TTC549 (cell line): ENCODE data around the gene APC2.

ENCODE experiments used
- FAIRE-seq: peaks from 2 replicates; lab custom pipeline; 2012; peaks lifted over from hg19 to GRCh38; lab: Jason Lieb, UNC

The APC2 gene

DNA sequence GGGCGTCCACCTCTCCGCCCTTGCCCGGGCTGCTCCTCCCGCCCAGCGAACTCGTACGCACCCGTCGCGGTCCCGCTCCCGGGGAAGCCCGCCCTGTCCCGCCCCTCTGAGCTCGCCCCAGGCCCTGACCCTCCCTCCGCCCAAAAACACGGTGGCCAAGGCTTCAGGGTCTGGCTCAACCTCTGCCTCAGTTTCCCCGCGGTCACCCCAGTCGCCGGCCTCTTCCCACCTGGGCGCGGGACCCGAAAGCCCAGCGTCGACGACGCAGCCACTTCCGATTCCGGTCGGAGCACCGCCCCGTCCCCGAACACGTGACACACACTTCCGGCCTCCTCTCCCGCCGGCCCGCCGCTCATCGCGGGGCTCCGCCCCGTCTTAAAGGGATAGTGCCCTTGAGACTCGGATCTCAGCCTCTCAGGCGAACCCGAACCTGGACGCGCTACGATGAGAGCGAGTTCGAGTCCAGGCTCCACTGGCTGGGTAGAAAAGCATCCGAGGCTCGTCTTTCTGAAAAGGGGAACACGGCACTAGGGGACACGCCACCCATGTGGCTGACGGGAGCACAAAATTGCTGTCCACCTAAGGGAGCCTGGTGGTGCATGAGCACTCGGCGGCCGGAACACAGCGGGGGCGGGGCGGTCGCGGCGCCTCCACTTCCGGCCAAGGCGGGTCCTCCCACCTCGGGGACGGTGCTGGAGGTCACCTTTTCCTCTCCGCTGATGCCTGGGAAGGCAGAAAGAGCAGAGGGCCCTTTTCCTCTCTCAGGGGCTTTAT, 29.2 kb downstream of the APC2 start, which contains the start of gene C19orf25:
Gene C19orf25, minus strand, starts transcription at position 282 of the 774 bp plus-strand sequence. CDS start 312 bp downstream, outside the sequence.
- peak; percentile 62 for FAIRE-seq

GRCh38 chr19:1481224-1481892, 31.4 kb downstream of the APC2 start:
- FAIRE-seq = no peak

DNA sequence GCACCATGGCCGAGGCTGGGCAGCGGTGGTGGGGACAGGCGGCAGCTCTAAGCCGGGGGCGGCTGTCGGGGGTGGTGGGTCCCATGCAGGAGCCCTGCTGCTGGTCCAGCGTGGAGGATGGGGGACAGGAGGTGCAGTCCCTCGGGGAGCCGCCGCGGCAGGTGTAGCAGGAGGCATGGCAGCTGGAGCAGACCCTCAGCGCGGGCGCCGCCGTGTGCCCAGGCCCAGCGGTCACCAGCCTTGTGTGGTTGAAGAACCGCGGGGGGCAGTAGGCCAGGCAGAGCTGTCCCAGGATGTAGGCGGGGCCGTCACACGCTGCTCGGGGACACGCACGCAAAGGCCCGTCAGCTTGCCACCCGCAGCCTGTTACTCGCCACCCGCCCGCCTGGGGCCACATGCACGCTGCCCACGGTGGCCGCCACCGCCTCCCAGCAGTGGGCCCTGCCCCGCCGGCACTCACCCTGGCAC, 32.0 kb downstream of the APC2 start:
- no peak for FAIRE-seq

DNA sequence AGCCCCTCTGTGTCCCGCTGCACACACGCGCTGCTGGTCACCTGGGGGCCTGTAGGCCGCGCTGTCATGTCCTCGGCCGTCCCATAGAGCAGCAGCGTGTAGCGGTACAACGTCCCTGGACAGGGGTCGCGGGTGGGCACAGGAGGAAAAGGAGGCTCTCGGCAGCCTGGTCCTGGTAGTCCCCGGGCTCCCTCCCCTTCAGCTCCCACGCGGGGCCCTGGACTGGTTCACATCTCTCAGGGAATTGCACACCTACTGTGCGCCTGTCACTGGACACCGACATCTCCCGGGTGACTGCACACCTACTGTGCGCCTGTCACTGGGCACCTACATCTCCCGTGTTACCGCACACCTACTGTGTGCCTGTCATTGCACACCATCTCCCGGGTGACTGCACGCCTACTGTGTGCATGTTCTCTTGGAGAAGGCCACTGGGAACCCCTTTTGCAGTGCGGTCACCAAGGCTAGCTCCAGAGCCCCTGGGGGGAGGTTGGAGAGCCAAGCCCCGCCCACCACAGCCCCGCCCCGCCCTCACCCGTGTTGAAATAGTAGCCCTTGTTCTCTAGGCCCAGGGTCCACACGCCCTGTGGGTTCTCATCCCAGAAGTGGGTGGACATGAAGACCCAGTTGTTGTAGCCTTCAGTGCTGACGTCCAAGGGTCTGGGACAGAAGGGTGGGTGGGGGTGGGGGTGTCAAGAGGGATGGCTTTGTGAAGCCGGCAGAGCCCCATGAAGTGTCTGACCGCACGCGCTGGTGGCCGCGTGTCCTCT, 32.6 kb downstream of the APC2 start:
- FAIRE-seq = no peak

GRCh38 chr19:1483131-1483978, 33.4 kb downstream of the APC2 start:
- FAIRE-seq = no peak

DNA sequence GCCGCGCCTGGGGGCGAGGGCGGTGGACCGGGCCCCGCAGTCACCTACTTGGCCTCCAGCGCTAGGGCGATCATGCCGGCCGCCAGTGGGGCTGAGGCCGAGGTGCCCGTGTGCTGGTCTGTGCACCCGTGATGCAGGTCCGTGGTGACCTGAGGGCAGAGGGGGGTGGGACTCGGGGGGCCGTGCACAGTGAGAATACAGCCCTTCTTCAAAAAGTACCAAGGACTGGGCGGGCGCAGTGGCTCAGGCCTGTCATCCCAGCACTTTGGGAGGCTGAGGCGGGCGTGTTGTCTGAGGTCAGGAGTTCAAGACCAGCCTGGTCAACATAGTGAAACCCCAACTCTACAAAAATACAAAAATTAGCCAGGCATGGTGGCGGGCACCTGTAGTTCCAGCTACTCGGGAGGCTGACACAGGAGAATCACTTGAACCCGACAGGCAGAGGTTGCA, 34.1 kb downstream of the APC2 start:
- no peak for FAIRE-seq

DNA sequence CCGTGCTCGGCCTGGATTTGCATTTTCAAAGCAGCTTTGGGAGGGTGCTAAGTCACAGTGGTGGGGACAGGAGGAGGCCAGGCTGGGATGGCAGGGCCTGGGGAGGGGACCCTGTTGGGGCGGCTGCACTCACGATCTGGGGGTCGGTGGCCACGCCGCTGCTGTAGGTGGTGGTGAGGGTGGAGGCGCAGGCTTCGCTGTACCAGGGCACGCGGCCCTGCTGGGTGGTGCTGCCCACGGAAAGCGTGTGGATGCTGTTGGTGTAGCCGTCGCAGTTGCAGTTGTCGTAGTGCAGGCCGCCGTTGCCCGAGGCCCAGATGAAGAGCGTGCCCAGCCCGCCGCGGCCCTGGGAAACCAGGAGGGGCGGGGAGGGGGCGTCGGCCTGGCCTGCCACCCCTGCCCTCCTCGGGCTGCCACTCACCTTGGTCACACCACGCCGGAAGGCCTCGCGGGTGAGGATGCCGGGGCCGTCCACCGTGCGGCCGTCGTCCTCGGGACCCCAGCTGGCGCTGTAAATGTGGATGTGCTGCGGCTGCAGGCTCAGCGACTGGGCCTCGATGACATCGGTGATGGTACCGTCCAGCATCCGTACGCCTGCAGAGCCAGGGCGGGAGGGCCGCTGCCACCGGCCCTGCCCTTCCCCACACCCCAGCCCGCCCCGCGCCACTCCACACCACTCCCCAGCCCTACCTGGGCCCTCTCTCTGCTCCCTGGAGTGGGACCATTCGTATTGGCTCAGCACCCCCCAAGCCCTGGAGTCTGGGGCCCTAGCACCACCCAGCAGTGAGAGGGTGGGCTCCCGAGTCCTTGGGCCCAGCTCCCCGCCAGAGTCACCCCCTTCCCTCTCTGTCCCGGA, 37.0 kb downstream of the APC2 start:
- FAIRE-seq = no peak

DNA sequence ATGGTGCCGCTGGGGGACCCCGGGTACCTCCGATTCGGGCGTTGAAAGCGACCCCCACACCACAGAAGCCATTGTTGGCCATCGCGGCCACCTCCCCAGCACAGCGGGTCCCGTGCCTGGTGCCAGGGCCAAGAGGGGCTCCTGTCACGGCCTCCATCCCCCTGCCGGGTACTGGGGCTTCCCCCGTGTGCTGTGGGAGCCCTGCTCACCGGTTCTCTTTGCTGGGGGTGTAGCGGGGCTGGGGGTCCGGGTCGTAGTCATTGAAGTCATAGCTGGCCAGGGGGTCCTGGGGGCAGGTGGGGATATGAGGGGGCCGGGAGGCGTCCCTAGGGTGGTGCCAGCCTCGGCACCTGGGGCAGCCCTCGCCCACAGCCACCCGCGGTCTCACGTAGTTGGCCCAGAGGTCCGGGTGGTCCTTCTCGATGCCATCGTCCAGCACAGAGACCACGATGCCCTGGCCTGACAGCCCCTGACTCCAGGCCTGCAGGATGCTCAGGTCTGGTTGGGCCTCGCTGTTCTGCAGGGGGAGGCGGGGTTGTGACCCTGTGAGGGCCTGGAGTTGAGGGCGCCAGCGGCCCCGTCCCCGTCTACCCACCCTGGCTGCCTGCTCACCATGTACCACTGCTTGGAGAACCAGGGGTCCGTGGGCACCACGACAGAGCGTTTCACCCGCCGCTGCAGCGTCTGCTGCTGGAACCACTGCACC, 37.8 kb downstream of the APC2 start:
- no peak for FAIRE-seq

GRCh38 chr19:1488282-1488601, 38.3 kb downstream of the APC2 start:
- FAIRE-seq = no peak

- no peak for FAIRE-seq
Observed at GRCh38 chr19:1489463-1490310, 39.8 kb downstream of the APC2 start.

GRCh38 chr19:1490311-1491113, 40.6 kb downstream of the APC2 start, which contains the start of gene PCSK4:
Gene PCSK4, minus strand, starts transcription at chr19:1490350. Its CDS starts 4 bp downstream, at chr19:1490346.
- FAIRE-seq = peak; percentile 94

GRCh38 chr19:1491114-1491848, 41.4 kb downstream of the APC2 start, which contains the start of gene REEP6:
Gene REEP6, plus strand, starts transcription at chr19:1491181. Its CDS starts 89 bp downstream, at chr19:1491270.
- no peak for FAIRE-seq

- no peak for FAIRE-seq
Observed at GRCh38 chr19:1491849-1492170, 41.9 kb downstream of the APC2 start.

DNA sequence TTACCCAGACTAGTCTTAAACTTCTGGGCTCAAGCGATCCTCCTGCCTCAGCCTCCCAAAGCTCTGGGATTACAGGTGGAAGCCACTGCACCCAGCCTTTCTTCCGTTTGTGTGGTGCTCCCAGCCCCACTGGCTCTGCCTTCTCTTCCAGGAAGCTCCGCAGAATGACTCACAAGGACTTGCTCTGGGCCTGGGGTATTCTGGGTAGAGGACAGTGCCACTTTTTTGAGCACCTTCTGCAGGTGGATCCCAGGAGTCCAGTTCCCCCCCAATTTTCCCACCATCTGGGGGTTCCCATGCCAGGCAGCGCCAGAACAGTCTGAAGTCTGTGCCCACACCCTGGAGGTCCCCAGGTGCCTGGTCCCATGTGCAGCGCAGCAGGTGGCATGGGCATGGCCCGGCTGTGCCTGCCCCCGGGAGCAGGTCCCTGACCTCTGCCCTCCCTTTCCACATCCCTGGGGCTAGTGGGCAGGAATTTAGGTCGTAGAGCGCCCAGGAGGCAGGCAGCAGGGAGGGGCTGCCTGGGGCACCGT, 42.6 kb downstream of the APC2 start:
- no peak for FAIRE-seq

DNA sequence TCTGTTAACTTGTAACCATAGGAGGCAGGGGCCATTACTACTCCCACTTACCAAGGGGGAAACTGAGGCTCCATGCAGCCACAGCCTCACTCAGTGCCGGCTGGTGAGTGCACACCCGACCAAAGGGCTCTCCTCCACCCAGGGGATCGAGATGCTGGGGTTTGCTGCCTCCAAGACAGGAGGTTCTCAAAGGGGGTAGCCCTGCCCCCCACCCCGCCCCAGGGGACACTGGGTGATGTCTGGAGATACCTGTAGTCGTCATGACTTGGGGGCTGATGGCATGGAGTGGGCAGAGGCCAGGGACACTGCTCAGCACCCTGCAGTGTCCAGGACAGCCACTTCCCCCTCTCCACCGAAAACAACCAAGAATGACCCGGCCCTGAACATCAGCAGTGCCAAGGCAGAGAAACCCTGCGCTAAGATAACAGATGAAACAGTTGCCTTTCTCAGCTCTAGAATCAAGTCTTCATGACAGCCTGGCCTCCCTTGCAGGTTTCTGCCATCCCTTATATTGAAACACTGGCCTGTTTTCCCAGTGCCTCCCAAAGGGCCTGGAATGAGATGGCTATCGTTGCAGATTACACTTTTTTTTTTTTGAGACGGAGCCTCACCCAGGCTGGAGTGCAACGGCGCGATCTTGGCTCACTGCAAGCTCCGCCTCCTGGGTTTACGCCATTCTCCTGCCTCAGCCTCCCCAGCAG, 44.3 kb downstream of the APC2 start:
- no peak for FAIRE-seq

DNA sequence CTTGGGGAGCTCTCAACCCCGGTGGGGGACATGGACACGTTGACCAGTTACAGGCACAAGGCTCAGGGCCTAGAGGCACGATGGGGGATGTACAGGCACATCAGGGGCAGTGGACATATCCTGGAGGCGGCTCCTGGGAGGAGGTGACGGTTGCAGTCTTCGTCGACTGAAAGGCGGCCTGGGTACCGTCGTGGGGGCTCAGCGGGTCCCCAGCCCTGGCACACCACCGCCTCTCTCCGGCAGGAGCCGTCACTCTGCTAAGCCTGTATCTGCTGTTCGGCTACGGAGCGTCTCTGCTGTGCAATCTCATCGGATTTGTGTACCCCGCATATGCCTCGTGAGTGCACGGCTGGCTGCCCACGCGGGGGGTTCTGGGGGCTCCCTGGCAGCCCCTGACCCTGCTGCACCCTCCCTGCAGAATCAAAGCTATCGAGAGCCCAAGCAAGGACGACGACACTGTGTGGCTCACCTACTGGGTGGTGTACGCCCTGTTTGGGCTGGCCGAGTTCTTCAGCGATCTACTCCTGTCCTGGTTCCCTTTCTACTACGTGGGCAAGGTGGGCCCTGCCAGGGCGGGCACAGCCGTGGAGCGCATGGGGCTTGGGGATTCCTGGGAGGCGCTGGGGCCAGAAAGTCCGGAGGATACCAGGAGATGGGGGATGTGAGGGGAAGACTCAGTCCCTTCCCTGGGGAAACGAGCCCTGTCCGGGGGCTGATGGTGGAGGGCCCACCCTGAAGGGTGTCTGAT, 45.3 kb downstream of the APC2 start:
- FAIRE-seq = no peak
